Tibial nerve (tissue), 4 donors: Measurements from ENCODE around the gene DCBLD2. TPM values are rescaled to one million over a fixed set of nuclear protein-coding genes. Genes with fewer than 3 reads are reported as not detected.

Experiments
- DNase-seq, 2 donors: peaks; one replicate each; pipeline ENCODE4 v3.0.0-alpha.2; 2019; ENCODE audit warnings: low spot score in 2 of 2
- H3K27ac ChIP-seq, 4 donors: fragments of 200-600 bp; sonication (generic) in 3 of 4; one replicate each; pipeline ENCODE4 v1.5.1; 2017 to 2019; ENCODE audit warnings: mild to moderate bottlenecking in 1 of 4
- H3K27me3 ChIP-seq, 2 donors: fragments of 200-600 bp; sonication (generic) in 1 of 2; one replicate each; pipeline versions ENCODE4 v1.5.1 to v1.6.0; 2017 to 2019
- H3K36me3 ChIP-seq, 3 donors: fragments of 200-600 bp; sonication (generic); one replicate each; pipeline ENCODE4 v1.5.1; 2018 to 2019
- H3K4me1 ChIP-seq, 4 donors: fragments of 200-600 bp; sonication (generic) in 3 of 4; one replicate each; pipeline ENCODE4 v1.5.1; 2017 to 2019
- H3K4me3 ChIP-seq, 4 donors: fragments of 200-600 bp; sonication (generic) in 3 of 4; one replicate each; pipeline ENCODE4 v1.5.1; 2017 to 2019; ENCODE audit warnings: mild to moderate bottlenecking in 1 of 4, moderate library complexity in 1 of 4
- H3K9me3 ChIP-seq, 4 donors: fragments of 200-600 bp; sonication (generic) in 3 of 4; one replicate each; pipeline ENCODE4 v1.5.1; 2017 to 2019
- CTCF ChIP-seq, 5 experiments: fragments of 200-600 bp in 3 of 5; fragments of 450-650 bp in 2 of 5; sonication (generic) in 3 of 5; IDR thresholded peaks; one replicate each; pipeline ENCODE4 v1.5.1; 2016 to 2019; ENCODE audit warnings: antibody characterized with exemption in 5 of 5, mild to moderate bottlenecking in 3 of 5, moderate library complexity in 2 of 5
- EP300 ChIP-seq, 2 donors: sonication (generic); formaldehyde crosslinking; IDR thresholded peaks; one replicate each; pipeline ENCODE4 v1.6.1; 2017; ENCODE audit warnings: antibody characterized with exemption in 2 of 2, mild to moderate bottlenecking in 1 of 2
- POLR2A ChIP-seq, 2 donors: fragments of 450-650 bp; IDR thresholded peaks; one replicate each; pipeline ENCODE4 v1.6.1; 2017; ENCODE audit warnings: antibody characterized with exemption in 2 of 2, mild to moderate bottlenecking in 2 of 2, moderate library complexity in 2 of 2
- WGBS, 2 donors: methylation state at CpG; one replicate each; pipeline ENCODE4 v1.1.5; 2018; 5-methylcytosine and 5-hydroxymethylcytosine counted together
- small RNA-seq: library from RNA; depleted of rRNA; stranded (forward); fragments of <200 nt; gene quantifications from one replicate; pipeline ENCODE3, GENCODE V24; 2016
- total RNA-seq, 4 donors: library from RNA; depleted of rRNA; stranded (reverse); fragments of >200 nt; gene quantifications; one replicate each; pipeline ENCODE4 v1.1.0, GENCODE V29; 2016

Gene DCBLD2
- total RNA-seq, 4 donors from 2014 or later = 37.8 to 51.9 (median 43.6) TPM

- Histone ChIP-seq H3K4me3 (no peak overlapping the region), H3K36me3 (no peaks in the 10 kb centered on the region), H3K4me1 (peaks cover 0 to 18% (median 0%) of the 10 kb centered on the region in 4 donors), H3K27ac (no peak overlapping the region), H3K9me3 (no peaks in the 10 kb centered on the region), H3K27me3 (no peaks in the 10 kb centered on the region)
- no peak for DNase-seq
- 37 to 38% methylated on average over 4 of the region's 4 CpGs for WGBS, 2 donors
- TF ChIP-seq POLR2A (IDR thresholded peaks at IDR 0.05) (no peak), CTCF (IDR thresholded peaks at IDR 0.05) (no peak), EP300 (IDR thresholded peaks at IDR 0.05) (no peak)
Measured at GRCh38 chr3:98755601-98756000, 145.9 kb downstream of the DCBLD2 start.

- H3K9me3 ChIP-seq = no peaks in the 10 kb centered on the region
- no peak overlapping the region for H3K27ac ChIP-seq
Measured at GRCh38 chr3:98754483-98754882, 147.0 kb downstream of the DCBLD2 start.

GRCh38 chr3:98750276-98750919 is 151.1 kb downstream of the DCBLD2 start:
- no peak overlapping the region for H3K4me3 ChIP-seq
- H3K27ac ChIP-seq = no peak overlapping the region
- no peaks in the 10 kb centered on the region for H3K9me3 ChIP-seq
- H3K27me3 ChIP-seq = no peaks in the 10 kb centered on the region
- DNase-seq = no peak
- TF ChIP-seq POLR2A (IDR thresholded peaks at IDR 0.05) (no peak), EP300 (IDR thresholded peaks at IDR 0.05) (no peak), CTCF (IDR thresholded peaks at IDR 0.05) (no peak)
- WGBS, 2 donors = 82 to 96% methylated on average over 1 of the region's 1 CpG
- peaks cover 0 to 13% (median 0%) of the 10 kb centered on the region in 4 donors for H3K4me1 ChIP-seq
- H3K36me3 ChIP-seq = no peaks in the 10 kb centered on the region

More at GRCh38 chr3:98754483-98754882, 147.0 kb downstream of the DCBLD2 start:
- Histone ChIP-seq H3K4me3 (no peak overlapping the region), H3K4me1 (peaks cover 0 to 26% (median 0%) of the 10 kb centered on the region in 4 donors), H3K36me3 (no peaks in the 10 kb centered on the region), H3K27me3 (no peaks in the 10 kb centered on the region)
- DNase-seq = no peak
- 28 to 45% methylated on average over 3 of the region's 3 CpGs for WGBS, 2 donors
- TF ChIP-seq EP300 (IDR thresholded peaks at IDR 0.05) = no peak
- TF ChIP-seq POLR2A (IDR thresholded peaks at IDR 0.05) = no peak
- no peak for TF ChIP-seq CTCF (IDR thresholded peaks at IDR 0.05)

GRCh38 chr3:98746882-98747281 is 154.6 kb downstream of the DCBLD2 start:
- Histone ChIP-seq H3K36me3 (no peaks in the 10 kb centered on the region), H3K4me3 (no peak overlapping the region), H3K27me3 (no peaks in the 10 kb centered on the region), H3K27ac (peak overlapping the region in 1 of 4 donors; percentile 34), H3K9me3 (no peaks in the 10 kb centered on the region), H3K4me1 (peaks cover 0 to 19% (median 0%) of the 10 kb centered on the region in 4 donors)
- no peak for DNase-seq
- 56 to 62% methylated on average over 4 of the region's 4 CpGs for WGBS, 2 donors
- TF ChIP-seq CTCF (IDR thresholded peaks at IDR 0.05) (no peak), EP300 (IDR thresholded peaks at IDR 0.05) (no peak), POLR2A (IDR thresholded peaks at IDR 0.05) (no peak)

GRCh38 chr3:98746122-98746521 is 155.4 kb downstream of the DCBLD2 start:
- no peak for DNase-seq
- H3K27ac ChIP-seq = peak overlapping the region in 2 of 4 donors; percentile 34 to 54
- TF ChIP-seq POLR2A (IDR thresholded peaks at IDR 0.05) = no peak
- TF ChIP-seq EP300 (IDR thresholded peaks at IDR 0.05) = no peak
- H3K9me3 ChIP-seq = no peaks in the 10 kb centered on the region
- no peaks in the 10 kb centered on the region for H3K27me3 ChIP-seq
- peaks cover 0 to 19% (median 0%) of the 10 kb centered on the region in 4 donors for H3K4me1 ChIP-seq
- 84 to 87% methylated on average over 4 of the region's 4 CpGs for WGBS, 2 donors
- H3K36me3 ChIP-seq = no peaks in the 10 kb centered on the region
- no peak overlapping the region for H3K4me3 ChIP-seq

Small RNA genes within 50 kb of the gene (small RNA-seq; reads per million reads assigned to genes)
- gene RNU6-1263P (not detected), gene RNU6-26P (not detected)

Other genes with a start within 250 kb of the DCBLD2 start
- gene ST3GAL6, start 138.4 kb downstream of the DCBLD2 start, total RNA-seq = 10 to 100 TPM in 2 of 4 donors, 1 to 10 TPM in 2; 9.2 to 54.6 (median 10.1) TPM